ENCODE measurements around the gene PSMD3.

- TF ChIP-seq CTCF (IDR thresholded peaks at IDR 0.05; ENCODE audit: poor library complexity), result no peak
- no peak for TF ChIP-seq EZH2 (IDR thresholded peaks at IDR 0.05; ENCODE audit: borderline replicate concordance)
Observed at GRCh38 chr17:40034426-40035161, 54.0 kb downstream of the PSMD3 start.
